GM19438 (cell line): Measurements from ENCODE around the gene PFDN2.

Experiments used
- ATAC-seq: cut with Tn5 transposase; IDR thresholded peaks from one replicate; pipeline ENCODE4 v1.9.1; 2021; ENCODE audit warnings: low read depth; ENCODE audit not compliant: unreplicated experiment

Gene PFDN2

GRCh38 chr1:161117759-161118581 is at the start of gene PFDN2, which contains the start of gene NIT1:
PFDN2 (minus strand) TSS chr1:161118037; CDS start chr1:161118026, 11 bp downstream.
NIT1 (plus strand) TSS chr1:161118105; CDS start chr1:161118177, 72 bp downstream.
- peak; percentile 80 for ATAC-seq

- peak; percentile 5 for ATAC-seq
Measured at GRCh38 chr1:161166669-161167548, 49.1 kb upstream of the PFDN2 start.

GRCh38 chr1:161165742-161166668 is 48.2 kb upstream of the PFDN2 start, which contains the start of gene PPOX:
PPOX (plus strand) TSS chr1:161166426; CDS start chr1:161166848, 422 bp downstream.
- peak; percentile 93 for ATAC-seq

- no peak for ATAC-seq
Measured at GRCh38 chr1:161164901-161165610, 47.2 kb upstream of the PFDN2 start.

GRCh38 chr1:161163793-161164192 is 46.0 kb upstream of the PFDN2 start:
- ATAC-seq: no peak

- ATAC-seq: no peak
Measured at GRCh38 chr1:161162806-161163205, 45.0 kb upstream of the PFDN2 start.

- no peak for ATAC-seq
Measured at GRCh38 chr1:161162052-161162451, 44.2 kb upstream of the PFDN2 start.

- ATAC-seq: no peak
Measured at GRCh38 chr1:161161652-161162051, 43.8 kb upstream of the PFDN2 start.

- no peak for ATAC-seq
Measured at GRCh38 chr1:161160671-161161145, 42.9 kb upstream of the PFDN2 start.

GRCh38 chr1:161159913-161160243 is 42.0 kb upstream of the PFDN2 start:
- ATAC-seq: no peak

GRCh38 chr1:161159087-161159912 is 41.5 kb upstream of the PFDN2 start, which contains the start of gene USP21:
USP21 (plus strand) TSS chr1:161159500; CDS start chr1:161160641, 1,141 bp downstream.
- peak; percentile 88 for ATAC-seq

- ATAC-seq: no peak
Measured at GRCh38 chr1:161158316-161159010, 40.6 kb upstream of the PFDN2 start.

- ATAC-seq: no peak
Measured at GRCh38 chr1:161157867-161158266, 40.0 kb upstream of the PFDN2 start.

- ATAC-seq: peak; percentile 82
Measured at GRCh38 chr1:161153682-161154337, 36.0 kb upstream of the PFDN2 start, which contains the start of gene UFC1. UFC1 (plus strand) TSS chr1:161153978; CDS start chr1:161153998, 20 bp downstream.

- ATAC-seq: peak; percentile 9
Measured at GRCh38 chr1:161153176-161153575, 35.3 kb upstream of the PFDN2 start.

GRCh38 chr1:161145832-161146231 is 28.0 kb upstream of the PFDN2 start:
- no peak for ATAC-seq

- ATAC-seq: no peak
Measured at GRCh38 chr1:161140755-161141400, 23.0 kb upstream of the PFDN2 start.
